A549 (cell line): ENCODE data around the gene C2CD2. TPM values are rescaled to one million over a fixed set of nuclear protein-coding genes. Genes with fewer than 3 reads are reported as not detected.

Experiments used
- ATAC-seq, 2 experiments: fragments of 200-7000 bp in 1 of 2; fragments of >200 bp in 1 of 2; cut with Nextera tagmentation in 1 of 2; cut with Tn5 transposase in 1 of 2; 3 replicates each; pipeline versions ENCODE4 v1.8.0 to v1.9.1; 2018 to 2020; ENCODE audit warnings: mild to moderate bottlenecking in 1 of 2, moderate library complexity in 1 of 2
- CTCF ChIA-PET: fragments of 300-600 bp; sonication (Branson Sonifier 250); formaldehyde crosslinking; extraction: SDS; loops from one replicate; lab custom pipeline; 2021; ENCODE audit warnings: antibody characterized with exemption, inconsistent platforms; lab: Yijun Ruan, JAX
- POLR2A ChIA-PET: fragments of 350-600 bp; formaldehyde crosslinking; extraction: SDS; loops from one replicate; lab custom pipeline; 2021; ENCODE audit warnings: antibody characterized with exemption, inconsistent platforms; lab: Yijun Ruan, JAX
- DNase-seq, 2 experiments: peaks; one replicate each; pipeline versions ENCODE4 v3.0.0 to v3.0.0-alpha.2; 2011 to 2016; ENCODE audit warnings: low read depth in 1 of 2, low spot score in 1 of 2
- FAIRE-seq: peaks from 2 replicates; lab custom pipeline; 2011; peaks lifted over from hg19 to GRCh38; lab: Jason Lieb, UNC
- H3K27ac ChIP-seq, 2 experiments: fragments of >200 bp; sonication (Bioruptor Twin); formaldehyde crosslinking; 3 replicates each; pipeline ENCODE4 v1.5.1; 2016 to 2017
- H3K4me1 ChIP-seq: fragments of >200 bp; sonication (Bioruptor Twin); formaldehyde crosslinking; 3 replicates; pipeline ENCODE4 v1.6.1; 2016
- H3K4me2 ChIP-seq: fragments of >200 bp; sonication (Bioruptor Twin); formaldehyde crosslinking; 3 replicates; pipeline ENCODE4 v1.6.1; 2016
- H3K4me3 ChIP-seq: fragments of >200 bp; sonication (Bioruptor Twin); formaldehyde crosslinking; 3 replicates; pipeline ENCODE4 v1.5.1; 2016
- H3K9me3 ChIP-seq: fragments of >200 bp; sonication (Bioruptor Twin); formaldehyde crosslinking; 3 replicates; pipeline ENCODE4 v1.6.1; 2016
- CBX2 ChIP-seq: fragments of 200-600 bp; sonication (generic); IDR thresholded peaks from 2 replicates; pipeline ENCODE4 v1.6.1; 2016; ENCODE audit warnings: low read depth, mild to moderate bottlenecking, borderline replicate concordance
- CBX8 ChIP-seq: fragments of 200-600 bp; sonication (generic); IDR thresholded peaks from 2 replicates; pipeline ENCODE4 v1.6.1; 2016
- CEBPB ChIP-seq, 2 experiments: fragments of >200 bp in 1 of 2; sonication (Bioruptor Twin) in 1 of 2; formaldehyde crosslinking in 1 of 2; IDR thresholded peaks; 2 replicates each; pipeline ENCODE4 v1.6.1; 2012 to 2016
- CHD2 ChIP-seq: fragments of 150-350 bp; IDR thresholded peaks from 2 replicates; pipeline ENCODE4 v1.6.1; 2014; ENCODE audit warnings: low read length; ENCODE audit not compliant: partially characterized antibody
- CHD4 ChIP-seq: fragments of 200-600 bp; sonication (generic); IDR thresholded peaks from 2 replicates; pipeline ENCODE4 v1.6.1; 2016; ENCODE audit warnings: antibody characterized with exemption, mild to moderate bottlenecking, borderline replicate concordance
- CTCF ChIP-seq: fragments of >200 bp; sonication (Bioruptor Twin); formaldehyde crosslinking; IDR thresholded peaks from 3 replicates; pipeline ENCODE4 v1.5.1; 2016
- E2F6 ChIP-seq: IDR thresholded peaks from 2 replicates; pipeline ENCODE4 v1.6.1; 2012; ENCODE audit warnings: low read depth, borderline replicate concordance
- EHF ChIP-seq: fragments of 250-450 bp; sonication (Bioruptor Pico); IDR thresholded peaks from 2 replicates; pipeline ENCODE4 v1.5.0; 2020; ENCODE audit warnings: mild to moderate bottlenecking
- EP300 ChIP-seq, 2 experiments: fragments of >200 bp; sonication (Bioruptor Twin); formaldehyde crosslinking; IDR thresholded peaks; 2 replicates in 1 of 2; 3 replicates in 1 of 2; pipeline ENCODE4 v1.6.1; 2016 to 2017
- FOSL2 ChIP-seq, 2 experiments: fragments of 450-650 bp in 1 of 2; fragments of >200 bp in 1 of 2; sonication (Bioruptor Twin) in 1 of 2; formaldehyde crosslinking; IDR thresholded peaks; 2 replicates each; pipeline versions ENCODE4 v1.5.0 to v1.6.1; 2016 to 2020; ENCODE audit warnings: mild to moderate bottlenecking in 1 of 2, moderate library complexity in 1 of 2
- HMGXB4 ChIP-seq: fragments of 250-450 bp; sonication (Bioruptor Pico); IDR thresholded peaks from 2 replicates; pipeline ENCODE4 v1.5.0; 2021; ENCODE audit warnings: mild to moderate bottlenecking, moderate library complexity, borderline replicate concordance
- HOXB13 ChIP-seq: fragments of 250-450 bp; sonication (Bioruptor Pico); IDR thresholded peaks from 2 replicates; pipeline ENCODE4 v1.5.0; 2020; ENCODE audit warnings: low read depth, mild to moderate bottlenecking, moderate library complexity
- HOXB5 ChIP-seq: fragments of 250-450 bp; sonication (Bioruptor Pico); IDR thresholded peaks from 2 replicates; pipeline ENCODE4 v1.5.0; 2020; ENCODE audit warnings: mild to moderate bottlenecking, moderate library complexity
- JUN ChIP-seq, 2 experiments: fragments of >200 bp; sonication (Bioruptor Twin); formaldehyde crosslinking; IDR thresholded peaks; 2 replicates in 1 of 2; 3 replicates in 1 of 2; pipeline ENCODE4 v1.6.1; 2016 to 2017
- KDM1A ChIP-seq: fragments of 200-600 bp; sonication (generic); IDR thresholded peaks from 2 replicates; pipeline ENCODE4 v1.6.1; 2016; ENCODE audit warnings: low read depth, mild to moderate bottlenecking
- MAFK ChIP-seq: fragments of 450-650 bp; IDR thresholded peaks from 2 replicates; pipeline ENCODE4 v1.6.1; 2014; ENCODE audit not compliant: partially characterized antibody
- MYC ChIP-seq: IDR thresholded peaks from 2 replicates; pipeline ENCODE4 v1.6.1; 2012; ENCODE audit warnings: mild to moderate bottlenecking, inconsistent platforms, low read length, improper control_type of control experiment, borderline replicate concordance
- NR3C1 ChIP-seq: fragments of >200 bp; sonication (Bioruptor Twin); formaldehyde crosslinking; IDR thresholded peaks from 3 replicates; pipeline ENCODE4 v1.6.1; 2017
- PBX3 ChIP-seq: IDR thresholded peaks from 2 replicates; pipeline ENCODE4 v1.6.1; 2012
- POLR2A ChIP-seq: IDR thresholded peaks from 2 replicates; pipeline ENCODE4 v1.6.1; 2012; ENCODE audit warnings: mild to moderate bottlenecking, low read length
- POLR2AphosphoS2 ChIP-seq: conservative IDR thresholded peaks from 2 replicates; pipeline ENCODE4 v1.6.1; 2012; ENCODE audit warnings: low read length, improper control_type of control experiment, inconsistent platforms
- RARB ChIP-seq: fragments of 250-450 bp; sonication (Bioruptor Pico); IDR thresholded peaks from 2 replicates; pipeline ENCODE4 v1.8.0; 2021; ENCODE audit warnings: mild to moderate bottlenecking, moderate library complexity
- RCOR1 ChIP-seq: fragments of 150-350 bp; IDR thresholded peaks from 2 replicates; pipeline ENCODE4 v1.6.1; 2014; ENCODE audit warnings: antibody characterized with exemption, low read length, low read depth
- REST ChIP-seq: fragments of 200-600 bp; sonication (generic); IDR thresholded peaks from 2 replicates; pipeline ENCODE4 v1.6.1; 2016; ENCODE audit warnings: antibody characterized with exemption, mild to moderate bottlenecking, moderate library complexity
- RFX5 ChIP-seq: fragments of 450-650 bp; IDR thresholded peaks from 2 replicates; pipeline ENCODE4 v1.7.1; 2014; ENCODE audit warnings: antibody characterized with exemption, mild to moderate bottlenecking, moderate library complexity
- RNF2 ChIP-seq: fragments of 200-600 bp; sonication (generic); IDR thresholded peaks from 2 replicates; pipeline ENCODE4 v1.6.1; 2016; ENCODE audit warnings: low read depth, mild to moderate bottlenecking, antibody characterized with exemption, moderate library complexity, borderline replicate concordance
- SMC3 ChIP-seq: fragments of >200 bp; sonication (Bioruptor Twin); formaldehyde crosslinking; IDR thresholded peaks from 3 replicates; pipeline ENCODE4 v1.6.1; 2018; ENCODE audit warnings: inconsistent platforms
- SREBF2 ChIP-seq: fragments of 450-650 bp; IDR thresholded peaks from 2 replicates; pipeline ENCODE4 v1.6.1; 2014; ENCODE audit warnings: mild to moderate bottlenecking, moderate library complexity
- ZFP36 ChIP-seq: fragments of 450-650 bp; IDR thresholded peaks from 2 replicates; pipeline ENCODE4 v1.6.1; 2014; ENCODE audit warnings: borderline replicate concordance; ENCODE audit not compliant: partially characterized antibody
- WGBS: methylation state at CpG from one replicate; pipeline ENCODE4 v1.1.6; 2017; ENCODE audit errors: missing lambda C conversion rate; 5-methylcytosine and 5-hydroxymethylcytosine counted together
- polyA plus RNA-seq, 4 experiments: library from polyadenylated mRNA; depleted of rRNA in 3 of 4; stranded (reverse); fragments of >200 nt; fragmentation: RNase III in 1 of 4; extraction: RNeasy Plus Mini Kit Qiagen cat#74134 plus additional on column Dnase treatment in 1 of 4; gene quantifications; 2 replicates in 3 of 4; 3 replicates in 1 of 4; pipeline ENCODE4 v1.2.3, GENCODE V29; 2011 to 2017

C2CD2 gene
- polyA plus RNA-seq, 2 of the 4 experiments (the other 2 are of a cell fraction): 7.0 to 13.5 TPM

GRCh38 chr21:41848958-41849580 lies 104.7 kb downstream of the C2CD2 start:
- Histone ChIP-seq H3K4me2 (no peak overlapping the region), H3K4me3 (no peak overlapping the region), H3K9me3 (no peaks in the 10 kb centered on the region), H3K27ac (peak overlapping the region in 1 of 2 experiments; percentile 30; a peak in 1 of 6 replicates), H3K4me1 (0 out of 3 replicates have a peak, but pooled peaks cover 9% of the 10 kb centered on the region)
- DNase-seq (peak in 1 of 2 experiments; percentile 36), ATAC-seq (peak in 1 of 2 experiments; percentile 74; a peak in 3 of 6 replicates), FAIRE-seq (no peak)
- POLR2A ChIA-PET: no interaction called here
- WGBS: 64% methylated on average over 15 of the region's 15 CpGs
- TF ChIP-seq MYC (no peak), FOSL2 (IDR thresholded peaks at IDR 0.05) (no peak), FOSL2 (CRISPR knock-in tag; IDR thresholded peaks at IDR 0.05) (no peak), ZFP36 (no peak), NR3C1 (no peak), HMGXB4 (no peak), PBX3 (no peak), RNF2 (no peak), REST (no peak), RFX5 (no peak), CBX2 (no peak), CBX8 (no peak), MAFK (no peak), HOXB5 (no peak), SREBF2 (no peak), POLR2A (no peak), EP300 (IDR thresholded peaks at IDR 0.05) (no peak), E2F6 (no peak), RARB (CRISPR knock-in tag) (no peak), RCOR1 (no peak)
- CTCF ChIA-PET: interaction anchor here (1.9 kb wide), 1 partner anchor 32 kb away, joined by 8 read pairs; no protein-coding TSS in a partner anchor

GRCh38 chr21:41848533-41848932 lies 105.3 kb downstream of the C2CD2 start:
- POLR2A ChIA-PET: no interaction called here
- H3K4me3 ChIP-seq: no peak overlapping the region
- TF ChIP-seq CEBPB (IDR thresholded peaks at IDR 0.05) (no peak), JUN (IDR thresholded peaks at IDR 0.05) (no peak), SMC3 (no peak), CHD2 (no peak), KDM1A (no peak), HOXB13 (CRISPR knock-in tag) (no peak), PBX3 (no peak), MYC (no peak), POLR2AphosphoS2 (no peak), CHD4 (no peak), EHF (no peak), CTCF (no peak)

More at GRCh38 chr21:41848533-41848932, 105.3 kb downstream of the C2CD2 start:
- no peak for ATAC-seq
- 91% methylated on average over 8 of the region's 8 CpGs for WGBS
- Histone ChIP-seq H3K27ac (no peak overlapping the region), H3K4me1 (0 out of 3 replicates have a peak, but pooled peaks cover 9% of the 10 kb centered on the region), H3K4me2 (no peak overlapping the region), H3K9me3 (no peaks in the 10 kb centered on the region)
- DNase-seq: no peak
- CTCF ChIA-PET: interaction anchor here (1.9 kb wide), 1 partner anchor 32 kb away, joined by 8 read pairs; no protein-coding TSS in a partner anchor
- no peak for FAIRE-seq
